PFSK-1 (cell line): ENCODE data around the gene KRT80.

Experiments used
- FOXP2 ChIP-seq: optimal IDR thresholded peaks from 2 replicates; pipeline ENCODE3; 2011; ENCODE audit warnings: borderline replicate concordance, control low read depth, inconsistent platforms; ENCODE audit not compliant: insufficient read depth; ENCODE audit errors: extremely low read length, extremely low read depth
- POLR2AphosphoS5 ChIP-seq: IDR thresholded peaks from 2 replicates; pipeline ENCODE4 v1.6.1; 2012; ENCODE audit warnings: low read depth, mild to moderate bottlenecking, control low read depth, low read length, moderate library complexity
- REST ChIP-seq, 2 experiments: IDR thresholded peaks; 2 replicates each; pipeline versions ENCODE4 v1.6.1 to v1.8.0; 2011 to 2012; ENCODE audit warnings: low read depth in 2 of 2, low read length in 2 of 2, control low read depth in 1 of 2, inconsistent platforms in 1 of 2, mild to moderate bottlenecking in 1 of 2, moderate library complexity in 1 of 2; ENCODE audit not compliant: insufficient read depth in 1 of 2
- SIN3A ChIP-seq: IDR thresholded peaks from 2 replicates; pipeline ENCODE4 v1.6.1; 2012; ENCODE audit warnings: mild to moderate bottlenecking, low read length, moderate library complexity, borderline replicate concordance; ENCODE audit not compliant: insufficient read depth
- TAF1 ChIP-seq: IDR thresholded peaks from 2 replicates; pipeline ENCODE4 v1.6.1; 2012; ENCODE audit warnings: low read length, control low read depth, borderline replicate concordance; ENCODE audit not compliant: insufficient read depth

GRCh38 chr12:52201451-52201839, 9.6 kb upstream of the KRT80 start:
- TF ChIP-seq POLR2AphosphoS5 (no peak), TAF1 (no peak), REST (IDR thresholded peaks at IDR 0.05; ENCODE audit: insufficient read depth in 1 of 2, low read depth in 2 of 2, low read length in 2 of 2) (no peak), SIN3A (no peak), FOXP2 (no peak)
